ENCODE measurements around the gene MPC1.
"Not testable (repeated sequence)": the region's sequence is repeated elsewhere in the genome, so short reads cannot be mapped to it uniquely, and the experiment has no call there.

The MPC1 gene

DNA sequence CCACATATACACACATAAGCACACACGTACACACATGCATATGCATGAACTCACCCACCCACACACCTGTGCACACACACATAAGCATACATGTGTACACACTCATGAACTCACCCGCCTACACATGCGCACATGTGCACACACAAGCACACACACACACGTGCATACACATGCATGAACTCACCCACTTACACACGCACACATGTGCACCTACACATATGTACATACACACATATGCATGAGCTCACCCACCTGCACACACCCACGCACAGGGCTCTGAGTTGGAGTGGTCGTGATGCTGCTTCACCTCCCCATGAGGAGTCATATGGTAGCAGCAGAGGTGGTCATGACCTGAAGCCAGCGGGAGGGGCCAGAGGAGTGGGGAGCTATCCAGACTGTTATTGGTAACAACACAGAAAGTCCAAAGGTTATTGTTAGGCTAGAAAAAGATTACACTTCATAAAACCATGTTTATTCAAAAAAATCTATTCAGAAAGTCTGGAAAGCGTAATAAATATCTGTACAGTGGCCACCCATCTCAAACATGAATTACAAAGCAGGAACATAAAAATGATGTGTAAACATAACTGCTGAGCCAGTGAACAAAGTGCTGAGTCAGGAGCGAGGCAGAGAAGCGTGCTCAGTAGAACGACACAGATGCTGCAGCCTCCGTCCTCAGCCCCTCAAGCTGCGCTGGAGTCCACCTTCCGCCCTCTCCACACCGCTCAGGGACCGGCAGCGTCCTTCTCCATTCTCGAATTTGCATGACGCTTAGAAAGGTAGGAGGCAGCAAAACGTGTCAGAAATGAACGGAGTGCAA, 26.4 kb upstream of the MPC1 start:
- Histone ChIP-seq H3K27ac (ENCODE audit: low read depth, low read length) (no peak overlapping the region), H3K36me3 (ENCODE audit: control insufficient read depth in 5 of 5, insufficient read depth in 5 of 5, low read length in 5 of 5) (peaks cover 0 to 37% (median 22%) of the 10 kb centered on the region in 5 donors), H3K9me3 (ENCODE audit: control insufficient read depth in 5 of 5, low read length in 5 of 5) (no peaks in the 10 kb centered on the region), H3K4me3 (ENCODE audit: low read depth in 1 of 5, low read length in 5 of 5) (no peak overlapping the region), H3K4me1 (ENCODE audit: control insufficient read depth in 5 of 5, insufficient read depth in 5 of 5, low read length in 5 of 5) (no peaks in the 10 kb centered on the region), H3K27me3 (ENCODE audit: control insufficient read depth in 5 of 5, insufficient read depth in 4 of 5, low read length in 5 of 5) (peaks cover 0 to 14% (median 4%) of the 10 kb centered on the region in 5 donors), H3K9ac (ENCODE audit: low read length in 5 of 5) (no peak overlapping the region)

DNA sequence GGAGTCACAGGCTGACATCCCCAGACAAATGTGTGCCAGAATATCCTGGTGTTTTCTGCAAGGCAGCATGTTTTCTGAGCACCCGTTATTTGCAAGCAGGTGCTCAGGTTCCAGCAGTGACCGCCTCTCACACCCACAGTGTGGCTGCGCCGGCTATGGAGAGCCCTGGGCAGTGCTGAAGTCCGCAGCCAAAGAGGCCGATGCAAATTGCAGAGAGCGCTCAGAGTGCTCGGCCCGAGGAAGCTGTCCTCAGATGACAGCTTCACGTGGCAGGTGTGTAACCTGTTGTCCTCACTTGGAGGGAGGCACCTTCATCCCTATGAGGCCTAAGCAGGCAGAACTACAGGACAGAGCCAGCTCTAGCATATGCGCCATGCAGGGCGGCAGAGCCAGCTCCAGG, 23.5 kb upstream of the MPC1 start:
- no peak overlapping the region for H3K4me3 ChIP-seq (ENCODE audit: low read depth in 1 of 5, low read length in 5 of 5)
- H3K27me3 ChIP-seq (ENCODE audit: control insufficient read depth in 5 of 5, insufficient read depth in 4 of 5, low read length in 5 of 5): peaks cover 0 to 14% (median 4%) of the 10 kb centered on the region in 5 donors
- H3K9ac ChIP-seq (ENCODE audit: low read length in 5 of 5): no peak overlapping the region
- peaks cover 0 to 9% (median 0%) of the 10 kb centered on the region in 5 donors for H3K36me3 ChIP-seq (ENCODE audit: control insufficient read depth in 5 of 5, insufficient read depth in 5 of 5, low read length in 5 of 5)
- H3K9me3 ChIP-seq (ENCODE audit: control insufficient read depth in 5 of 5, low read length in 5 of 5): no peaks in the 10 kb centered on the region
- H3K4me1 ChIP-seq (ENCODE audit: control insufficient read depth in 5 of 5, insufficient read depth in 5 of 5, low read length in 5 of 5): peaks cover 0 to 4% (median 0%) of the 10 kb centered on the region in 5 donors
- no peak overlapping the region for H3K27ac ChIP-seq (ENCODE audit: low read depth, low read length)

GRCh38 chr6:166405386-166405785, 22.6 kb upstream of the MPC1 start:
- Histone ChIP-seq H3K9ac (ENCODE audit: low read length in 5 of 5) (no peak overlapping the region), H3K9me3 (ENCODE audit: control insufficient read depth in 5 of 5, low read length in 5 of 5) (no peaks in the 10 kb centered on the region), H3K36me3 (ENCODE audit: control insufficient read depth in 5 of 5, insufficient read depth in 5 of 5, low read length in 5 of 5) (peaks cover 0 to 8% (median 0%) of the 10 kb centered on the region in 5 donors), H3K4me1 (ENCODE audit: control insufficient read depth in 5 of 5, insufficient read depth in 5 of 5, low read length in 5 of 5) (peaks cover 0 to 8% (median 3%) of the 10 kb centered on the region in 5 donors), H3K27ac (ENCODE audit: low read depth, low read length) (no peak overlapping the region), H3K27me3 (ENCODE audit: control insufficient read depth in 5 of 5, insufficient read depth in 4 of 5, low read length in 5 of 5) (peaks cover 0 to 14% (median 4%) of the 10 kb centered on the region in 5 donors), H3K4me3 (ENCODE audit: low read depth in 1 of 5, low read length in 5 of 5) (no peak overlapping the region)

DNA sequence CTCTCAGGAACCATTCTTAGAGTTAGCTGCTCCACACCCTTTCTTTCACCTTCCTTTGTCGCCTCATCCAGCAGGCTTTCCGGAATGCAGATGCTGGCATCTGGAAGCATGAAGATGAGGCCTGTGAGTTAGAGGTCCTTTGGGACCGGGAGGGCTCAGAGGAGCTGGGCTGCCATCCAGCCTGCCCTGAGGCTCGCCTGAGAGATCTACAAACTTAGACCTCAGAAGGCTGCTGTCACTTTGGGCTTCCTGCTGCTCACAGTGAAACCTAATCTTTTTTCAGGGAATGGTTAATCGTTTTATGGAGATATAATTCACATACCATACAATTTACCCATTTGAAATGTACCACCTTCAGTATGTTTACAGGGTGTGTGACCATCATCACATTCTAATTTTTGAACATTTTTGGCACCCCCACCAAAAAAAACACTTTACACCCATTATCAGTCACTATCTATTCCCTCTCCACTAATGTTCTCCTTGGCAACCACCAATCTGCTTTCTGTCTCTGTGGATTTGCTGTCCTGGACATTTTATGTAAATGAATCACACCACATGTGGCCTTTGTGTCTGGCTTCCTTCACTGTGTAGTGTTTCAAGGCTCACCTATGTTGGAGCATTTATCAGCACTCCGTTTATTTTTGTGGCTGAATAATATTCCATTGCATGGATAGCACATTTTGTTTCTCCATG, 20.0 kb upstream of the MPC1 start:
- H3K9me3 ChIP-seq (ENCODE audit: control insufficient read depth in 5 of 5, low read length in 5 of 5): peaks cover 0 to 4% (median 3%) of the 10 kb centered on the region in 5 donors
- no peak overlapping the region for H3K9ac ChIP-seq (ENCODE audit: low read length in 5 of 5)
- peaks cover 0 to 12% (median 3%) of the 10 kb centered on the region in 5 donors for H3K4me1 ChIP-seq (ENCODE audit: control insufficient read depth in 5 of 5, insufficient read depth in 5 of 5, low read length in 5 of 5)
- H3K36me3 ChIP-seq (ENCODE audit: control insufficient read depth in 5 of 5, insufficient read depth in 5 of 5, low read length in 5 of 5): no peaks in the 10 kb centered on the region
- H3K27ac ChIP-seq (ENCODE audit: low read depth, low read length): no peak overlapping the region
- H3K27me3 ChIP-seq (ENCODE audit: control insufficient read depth in 5 of 5, insufficient read depth in 4 of 5, low read length in 5 of 5): peaks cover 0 to 14% (median 5%) of the 10 kb centered on the region in 5 donors
- no peak overlapping the region for H3K4me3 ChIP-seq (ENCODE audit: low read depth in 1 of 5, low read length in 5 of 5)

DNA sequence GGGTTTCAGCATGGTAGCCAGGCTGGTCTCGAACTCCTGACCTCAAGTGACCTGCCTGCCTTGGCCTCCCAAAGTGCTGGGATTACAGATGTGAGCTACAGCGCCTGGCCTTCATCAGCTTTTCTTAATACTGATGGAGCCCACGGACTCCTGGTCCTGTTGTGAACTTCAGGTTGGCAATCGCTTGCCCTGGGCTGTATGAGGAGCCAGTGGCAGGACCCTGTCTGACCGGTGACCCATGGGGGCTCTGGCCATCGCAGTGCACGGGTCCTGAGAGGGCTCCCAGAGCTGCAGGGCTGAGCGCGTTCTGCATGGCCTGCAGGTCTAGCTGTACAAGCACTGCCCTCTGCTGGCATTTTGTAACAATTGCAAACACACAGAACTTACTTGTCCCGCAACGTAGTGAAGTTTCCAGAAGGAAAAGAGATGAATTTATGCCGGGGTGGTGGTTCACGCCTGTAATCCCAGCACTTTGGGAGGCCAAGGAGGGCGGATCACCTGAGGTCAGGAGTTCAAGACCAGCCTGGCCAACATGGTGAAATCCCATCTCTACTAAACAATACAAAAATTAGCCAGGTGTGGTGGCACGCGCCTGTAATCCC, 18.0 kb upstream of the MPC1 start:
- Histone ChIP-seq H3K27ac (ENCODE audit: low read depth, low read length) (peak overlapping the region; percentile 65), H3K4me1 (ENCODE audit: control insufficient read depth in 5 of 5, insufficient read depth in 5 of 5, low read length in 5 of 5) (peaks cover 0 to 12% (median 3%) of the 10 kb centered on the region in 5 donors)
- not testable (repeated sequence) for H3K36me3 ChIP-seq (ENCODE audit: control insufficient read depth in 5 of 5, insufficient read depth in 5 of 5, low read length in 5 of 5); H3K27me3 ChIP-seq (ENCODE audit: control insufficient read depth in 5 of 5, insufficient read depth in 4 of 5, low read length in 5 of 5); H3K9ac ChIP-seq (ENCODE audit: low read length in 5 of 5); H3K9me3 ChIP-seq (ENCODE audit: control insufficient read depth in 5 of 5, low read length in 5 of 5); H3K4me3 ChIP-seq (ENCODE audit: low read depth in 1 of 5, low read length in 5 of 5)

GRCh38 chr6:166400181-166400580, 17.4 kb upstream of the MPC1 start:
- H3K4me3 ChIP-seq (ENCODE audit: low read depth in 1 of 5, low read length in 5 of 5): no peak overlapping the region
- H3K36me3 ChIP-seq (ENCODE audit: control insufficient read depth in 5 of 5, insufficient read depth in 5 of 5, low read length in 5 of 5): no peaks in the 10 kb centered on the region
- H3K9ac ChIP-seq (ENCODE audit: low read length in 5 of 5): no peak overlapping the region
- peaks cover 0 to 5% (median 3%) of the 10 kb centered on the region in 5 donors for H3K9me3 ChIP-seq (ENCODE audit: control insufficient read depth in 5 of 5, low read length in 5 of 5)
- H3K27ac ChIP-seq (ENCODE audit: low read depth, low read length): peak overlapping the region; percentile 65
- peaks cover 0 to 12% (median 3%) of the 10 kb centered on the region in 5 donors for H3K4me1 ChIP-seq (ENCODE audit: control insufficient read depth in 5 of 5, insufficient read depth in 5 of 5, low read length in 5 of 5)
- H3K27me3 ChIP-seq (ENCODE audit: control insufficient read depth in 5 of 5, insufficient read depth in 4 of 5, low read length in 5 of 5): peaks cover 0 to 9% (median 6%) of the 10 kb centered on the region in 5 donors

GRCh38 chr6:166398348-166398747, 15.6 kb upstream of the MPC1 start:
- Histone ChIP-seq H3K9ac (ENCODE audit: low read length in 5 of 5) (no peak overlapping the region), H3K9me3 (ENCODE audit: control insufficient read depth in 5 of 5, low read length in 5 of 5) (peaks cover 0 to 5% (median 3%) of the 10 kb centered on the region in 5 donors), H3K36me3 (ENCODE audit: control insufficient read depth in 5 of 5, insufficient read depth in 5 of 5, low read length in 5 of 5) (no peaks in the 10 kb centered on the region), H3K27ac (ENCODE audit: low read depth, low read length) (no peak overlapping the region), H3K27me3 (ENCODE audit: control insufficient read depth in 5 of 5, insufficient read depth in 4 of 5, low read length in 5 of 5) (peaks cover 0 to 9% (median 6%) of the 10 kb centered on the region in 5 donors), H3K4me3 (ENCODE audit: low read depth in 1 of 5, low read length in 5 of 5) (no peak overlapping the region), H3K4me1 (ENCODE audit: control insufficient read depth in 5 of 5, insufficient read depth in 5 of 5, low read length in 5 of 5) (peaks cover 0 to 12% (median 3%) of the 10 kb centered on the region in 5 donors)

- Histone ChIP-seq H3K4me3 (ENCODE audit: low read depth in 1 of 5, low read length in 5 of 5) (no peak overlapping the region), H3K27ac (ENCODE audit: low read depth, low read length) (no peak overlapping the region), H3K9me3 (ENCODE audit: control insufficient read depth in 5 of 5, low read length in 5 of 5) (peaks cover 0 to 5% (median 3%) of the 10 kb centered on the region in 5 donors), H3K36me3 (ENCODE audit: control insufficient read depth in 5 of 5, insufficient read depth in 5 of 5, low read length in 5 of 5) (no peaks in the 10 kb centered on the region), H3K9ac (ENCODE audit: low read length in 5 of 5) (no peak overlapping the region), H3K4me1 (ENCODE audit: control insufficient read depth in 5 of 5, insufficient read depth in 5 of 5, low read length in 5 of 5) (peaks cover 0 to 12% (median 3%) of the 10 kb centered on the region in 5 donors), H3K27me3 (ENCODE audit: control insufficient read depth in 5 of 5, insufficient read depth in 4 of 5, low read length in 5 of 5) (peaks cover 0 to 9% (median 6%) of the 10 kb centered on the region in 5 donors)
Observed at GRCh38 chr6:166397849-166398248, 15.1 kb upstream of the MPC1 start.

DNA sequence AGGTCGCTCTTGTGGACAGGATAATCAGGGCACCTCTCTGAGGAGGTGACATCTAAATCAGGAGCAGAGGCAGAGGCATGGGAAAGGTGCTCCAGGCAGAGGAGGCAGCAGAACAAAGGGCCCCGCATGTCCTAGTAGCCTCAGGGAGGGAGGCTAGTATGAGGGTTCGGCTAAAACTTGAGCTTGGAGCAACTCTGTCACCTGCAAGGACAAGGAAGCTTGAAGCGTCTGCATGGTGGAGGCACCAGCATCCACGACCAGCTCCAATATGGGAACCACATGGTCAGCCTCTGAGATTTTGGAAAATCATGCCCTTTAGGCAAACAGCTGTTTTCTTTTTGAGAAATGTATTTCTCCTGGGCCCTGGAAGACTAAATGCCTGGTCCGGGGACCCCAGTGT, 13.0 kb upstream of the MPC1 start:
- Histone ChIP-seq H3K9me3 (ENCODE audit: control insufficient read depth in 5 of 5, low read length in 5 of 5) (peaks cover 0 to 5% (median 3%) of the 10 kb centered on the region in 5 donors), H3K27me3 (ENCODE audit: control insufficient read depth in 5 of 5, insufficient read depth in 4 of 5, low read length in 5 of 5) (peaks cover 0 to 9% (median 6%) of the 10 kb centered on the region in 5 donors), H3K9ac (ENCODE audit: low read length in 5 of 5) (no peak overlapping the region), H3K4me1 (ENCODE audit: control insufficient read depth in 5 of 5, insufficient read depth in 5 of 5, low read length in 5 of 5) (peaks cover 0 to 7% (median 3%) of the 10 kb centered on the region in 5 donors), H3K27ac (ENCODE audit: low read depth, low read length) (no peak overlapping the region), H3K36me3 (ENCODE audit: control insufficient read depth in 5 of 5, insufficient read depth in 5 of 5, low read length in 5 of 5) (no peaks in the 10 kb centered on the region), H3K4me3 (ENCODE audit: low read depth in 1 of 5, low read length in 5 of 5) (no peak overlapping the region)

Data from subcutaneous abdominal adipose tissue (tissue), 5 donors.